Upper lobe of left lung (tissue), 6 donors: ENCODE results near the gene POLA2. TPM values are rescaled to one million over a fixed set of nuclear protein-coding genes. Genes with fewer than 3 reads are reported as not detected.

ENCODE experiments used
- ATAC-seq, 2 donors: fragments of 200-7000 bp; cut with Tn5 transposase; one replicate each; pipeline ENCODE4 v1.9.1; 2022; ENCODE audit warnings: mild to moderate bottlenecking in 2 of 2, moderate library complexity in 2 of 2; ENCODE audit not compliant: low FRiP score in 2 of 2
- DNase-seq, 2 donors: peaks; one replicate each; pipeline ENCODE4 v3.0.0-alpha.2; 2019 to 2020
- H3K27ac ChIP-seq, 4 donors: fragments of 200-600 bp; sonication (generic); one replicate each; pipeline ENCODE4 v1.5.1; 2016 to 2019
- H3K27me3 ChIP-seq, 4 donors: fragments of 200-600 bp; sonication (generic); one replicate each; pipeline ENCODE4 v1.5.1; 2017 to 2019
- H3K36me3 ChIP-seq, 4 donors: fragments of 200-600 bp; sonication (generic); one replicate each; pipeline ENCODE4 v1.5.1; 2016 to 2019
- H3K4me1 ChIP-seq, 4 donors: fragments of 200-600 bp; sonication (generic); one replicate each; pipeline ENCODE4 v1.5.1; 2018 to 2019
- H3K4me3 ChIP-seq, 4 donors: fragments of 200-600 bp; sonication (generic); one replicate each; pipeline ENCODE4 v1.5.1; 2017 to 2019; ENCODE audit warnings: mild to moderate bottlenecking in 2 of 4, moderate library complexity in 1 of 4
- H3K9me3 ChIP-seq, 4 donors: fragments of 200-600 bp; sonication (generic); one replicate each; pipeline ENCODE4 v1.5.1; 2018 to 2019
- EP300 ChIP-seq, 4 donors: sonication (generic); formaldehyde crosslinking; IDR thresholded peaks; one replicate each; pipeline ENCODE4 v1.5.1; 2017; ENCODE audit warnings: antibody characterized with exemption in 4 of 4, control low read depth in 2 of 4
- POLR2A ChIP-seq, 4 donors: fragments of 450-650 bp; IDR thresholded peaks; one replicate each; pipeline ENCODE4 v1.5.1; 2016 to 2017; ENCODE audit warnings: antibody characterized with exemption in 4 of 4, mild to moderate bottlenecking in 2 of 4
- POLR2AphosphoS5 ChIP-seq, 2 donors: sonication (generic); formaldehyde crosslinking; IDR thresholded peaks; one replicate each; pipeline ENCODE4 v1.5.1; 2017; ENCODE audit warnings: antibody characterized with exemption in 2 of 2
- WGBS, 2 donors: methylation state at CpG; one replicate each; pipeline ENCODE4 v1.1.5; 2017 to 2018; 5-methylcytosine and 5-hydroxymethylcytosine counted together
- total RNA-seq, 6 donors: library from RNA; depleted of rRNA in 4 of 6; stranded (reverse); fragments of >200 nt in 4 of 6; gene quantifications; one replicate each; pipeline versions ENCODE4 v1.1.0 to v1.2.1, GENCODE V29; 2016 to 2021
- TF ChIP-seq, protein P1 (sequence below), 6 experiments: fragments of 450-650 bp in 4 of 6; fragments of 200-600 bp in 2 of 6; sonication (generic) in 2 of 6; IDR thresholded peaks; one replicate each; pipeline ENCODE4 v1.5.1; 2016 to 2019; ENCODE audit warnings: antibody characterized with exemption in 6 of 6
- donor health status: DM: no; HTN: no; CAD: no; lungs with moderate emphysema.
- donor health status: DM: no; HTN: yes; CAD: no; lungs with severe emphysema.

Gene POLA2
- total RNA-seq, 6 donors from 2014 or later = 6.0 to 19.9 (median 8.7) TPM

DNA sequence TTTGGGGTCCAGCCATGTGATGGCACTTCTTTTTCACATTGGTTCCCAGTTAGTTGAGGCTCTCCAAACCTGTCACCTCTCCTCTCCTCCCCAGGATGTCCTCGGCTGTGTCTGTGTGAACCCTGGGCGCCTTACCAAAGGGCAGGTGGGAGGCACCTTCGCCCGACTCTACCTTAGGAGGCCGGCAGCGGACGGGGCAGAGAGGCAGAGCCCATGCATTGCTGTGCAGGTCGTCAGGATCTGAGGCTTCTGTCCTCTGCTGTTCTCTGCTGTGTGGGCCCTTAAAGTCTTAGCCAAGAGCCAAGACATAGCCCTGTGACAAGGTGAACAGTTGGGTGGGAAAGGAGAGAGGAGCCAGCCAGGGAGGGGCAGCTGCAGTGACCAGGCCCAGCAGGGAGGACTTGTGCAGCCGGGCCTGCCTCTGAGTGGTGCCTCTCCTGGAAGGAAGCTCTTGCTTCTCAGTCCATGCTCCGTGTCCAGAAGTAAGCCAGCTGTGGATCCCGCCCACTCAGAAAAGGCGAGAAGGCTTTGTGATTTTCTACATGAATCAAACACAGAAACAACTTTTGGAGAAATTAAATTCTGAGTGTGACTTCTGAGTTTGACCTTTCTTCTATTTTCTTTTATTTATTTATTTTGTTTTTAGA is 35.4 kb downstream of the POLA2 start:
- Histone ChIP-seq H3K27ac (peak overlapping the region; percentile 63 to 78 (median 74)), H3K4me3 (no peak overlapping the region), H3K4me1 (peaks cover 23 to 39% (median 29%) of the 10 kb centered on the region in 4 donors)

DNA sequence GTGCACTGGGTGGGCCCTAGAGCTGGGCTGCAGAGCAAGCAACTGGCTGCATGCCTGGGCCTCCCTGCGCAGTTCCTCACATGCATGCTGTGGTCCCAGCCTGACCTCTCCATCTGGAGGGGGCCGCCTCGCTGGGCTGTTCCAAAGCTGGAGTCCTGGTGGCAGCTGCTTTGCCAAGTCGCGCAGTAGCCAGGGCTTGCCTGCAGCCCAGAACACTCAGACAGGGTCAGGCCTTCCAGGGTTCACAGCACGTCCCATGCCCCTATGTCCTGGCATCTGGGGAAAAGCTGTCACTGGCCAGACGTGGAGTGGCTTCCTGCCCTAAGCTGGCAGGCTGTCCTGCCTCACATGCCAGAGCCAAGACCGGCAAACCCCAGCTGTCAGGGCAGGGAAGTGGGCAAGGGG is 36.4 kb downstream of the POLA2 start:
- Histone ChIP-seq H3K27me3 (no peaks in the 10 kb centered on the region), H3K36me3 (peaks cover 6 to 37% (median 22%) of the 10 kb centered on the region in 4 donors), H3K4me3 (no peak overlapping the region), H3K9me3 (no peaks in the 10 kb centered on the region), H3K4me1 (peaks cover 14 to 32% (median 21%) of the 10 kb centered on the region in 4 donors), H3K27ac (peak overlapping the region; percentile 70 to 78 (median 74))
- peak; percentile 43 to 83 for DNase-seq
- 80 to 82% methylated on average over 2 to 3 of the region's 8 CpGs for WGBS, 2 donors
- TF ChIP-seq POLR2A (IDR thresholded peaks at IDR 0.05) (no peak), EP300 (IDR thresholded peaks at IDR 0.05) (peak in 2 of 4 donors; percentile 17 to 30), POLR2AphosphoS5 (IDR thresholded peaks at IDR 0.05) (peak; percentile 69 to 75)
- TF ChIP-seq, protein P1, sequence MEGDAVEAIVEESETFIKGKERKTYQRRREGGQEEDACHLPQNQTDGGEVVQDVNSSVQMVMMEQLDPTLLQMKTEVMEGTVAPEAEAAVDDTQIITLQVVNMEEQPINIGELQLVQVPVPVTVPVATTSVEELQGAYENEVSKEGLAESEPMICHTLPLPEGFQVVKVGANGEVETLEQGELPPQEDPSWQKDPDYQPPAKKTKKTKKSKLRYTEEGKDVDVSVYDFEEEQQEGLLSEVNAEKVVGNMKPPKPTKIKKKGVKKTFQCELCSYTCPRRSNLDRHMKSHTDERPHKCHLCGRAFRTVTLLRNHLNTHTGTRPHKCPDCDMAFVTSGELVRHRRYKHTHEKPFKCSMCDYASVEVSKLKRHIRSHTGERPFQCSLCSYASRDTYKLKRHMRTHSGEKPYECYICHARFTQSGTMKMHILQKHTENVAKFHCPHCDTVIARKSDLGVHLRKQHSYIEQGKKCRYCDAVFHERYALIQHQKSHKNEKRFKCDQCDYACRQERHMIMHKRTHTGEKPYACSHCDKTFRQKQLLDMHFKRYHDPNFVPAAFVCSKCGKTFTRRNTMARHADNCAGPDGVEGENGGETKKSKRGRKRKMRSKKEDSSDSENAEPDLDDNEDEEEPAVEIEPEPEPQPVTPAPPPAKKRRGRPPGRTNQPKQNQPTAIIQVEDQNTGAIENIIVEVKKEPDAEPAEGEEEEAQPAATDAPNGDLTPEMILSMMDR (IDR thresholded peaks at IDR 0.05) = no peak
- ATAC-seq = peak; percentile 66 to 76

More for the DNA sequence above, 35.4 kb downstream of the POLA2 start:
- Histone ChIP-seq H3K27me3 (no peaks in the 10 kb centered on the region), H3K36me3 (peaks cover 6 to 37% (median 22%) of the 10 kb centered on the region in 4 donors), H3K9me3 (no peaks in the 10 kb centered on the region)
- no peak for TF ChIP-seq POLR2A (IDR thresholded peaks at IDR 0.05)
- TF ChIP-seq EP300 (IDR thresholded peaks at IDR 0.05) = no peak
- no peak for TF ChIP-seq POLR2AphosphoS5 (IDR thresholded peaks at IDR 0.05)
- TF ChIP-seq, protein P1 (IDR thresholded peaks at IDR 0.05) = no peak
- DNase-seq = peak in 1 of 2 donors; percentile 51
- no peak for ATAC-seq
- 84 to 85% methylated on average over 9 to 12 of the region's 12 CpGs for WGBS, 2 donors

DNA sequence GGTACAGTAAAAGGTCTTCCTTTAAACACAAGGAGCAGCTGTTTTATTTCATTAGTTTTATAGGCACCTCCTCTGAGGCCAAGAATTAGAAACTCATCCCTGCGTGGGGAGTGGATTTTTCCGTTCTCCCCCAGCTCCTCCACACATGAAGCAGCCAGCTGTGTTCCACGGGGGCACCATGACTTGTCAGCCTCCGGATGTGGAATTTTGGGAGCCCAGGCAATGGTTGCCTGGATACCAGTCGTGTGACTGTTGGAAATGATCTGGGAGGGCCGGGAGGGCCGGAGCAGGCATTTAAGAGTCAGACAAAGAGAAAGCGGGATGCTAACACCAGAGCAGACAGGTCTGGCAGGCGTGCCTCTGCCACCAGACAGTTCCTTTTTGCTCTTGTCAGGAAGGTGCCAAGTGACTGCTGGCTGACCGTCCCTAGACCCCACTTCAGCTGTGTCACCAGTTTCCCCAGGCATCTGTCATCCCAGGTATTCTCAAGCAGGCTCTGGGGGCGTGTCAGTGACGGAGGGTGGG is 37.0 kb downstream of the POLA2 start:
- H3K27ac ChIP-seq = peak overlapping the region; percentile 70 to 78 (median 74)
- H3K9me3 ChIP-seq = no peaks in the 10 kb centered on the region
- peaks cover 6 to 36% (median 22%) of the 10 kb centered on the region in 4 donors for H3K36me3 ChIP-seq
- DNase-seq = no peak
- H3K4me1 ChIP-seq = peaks cover 12 to 27% (median 19%) of the 10 kb centered on the region in 4 donors
- H3K27me3 ChIP-seq = no peaks in the 10 kb centered on the region
- no peak overlapping the region for H3K4me3 ChIP-seq
- TF ChIP-seq, protein P1 (IDR thresholded peaks at IDR 0.05) = no peak
- TF ChIP-seq POLR2AphosphoS5 (IDR thresholded peaks at IDR 0.05) (peak in 1 of 2 donors; percentile 9), POLR2A (IDR thresholded peaks at IDR 0.05) (no peak), EP300 (IDR thresholded peaks at IDR 0.05) (no peak)
- 63 to 82% methylated on average over 5 to 12 of the region's 12 CpGs for WGBS, 2 donors
- ATAC-seq = peak; percentile 27 to 83

DNA sequence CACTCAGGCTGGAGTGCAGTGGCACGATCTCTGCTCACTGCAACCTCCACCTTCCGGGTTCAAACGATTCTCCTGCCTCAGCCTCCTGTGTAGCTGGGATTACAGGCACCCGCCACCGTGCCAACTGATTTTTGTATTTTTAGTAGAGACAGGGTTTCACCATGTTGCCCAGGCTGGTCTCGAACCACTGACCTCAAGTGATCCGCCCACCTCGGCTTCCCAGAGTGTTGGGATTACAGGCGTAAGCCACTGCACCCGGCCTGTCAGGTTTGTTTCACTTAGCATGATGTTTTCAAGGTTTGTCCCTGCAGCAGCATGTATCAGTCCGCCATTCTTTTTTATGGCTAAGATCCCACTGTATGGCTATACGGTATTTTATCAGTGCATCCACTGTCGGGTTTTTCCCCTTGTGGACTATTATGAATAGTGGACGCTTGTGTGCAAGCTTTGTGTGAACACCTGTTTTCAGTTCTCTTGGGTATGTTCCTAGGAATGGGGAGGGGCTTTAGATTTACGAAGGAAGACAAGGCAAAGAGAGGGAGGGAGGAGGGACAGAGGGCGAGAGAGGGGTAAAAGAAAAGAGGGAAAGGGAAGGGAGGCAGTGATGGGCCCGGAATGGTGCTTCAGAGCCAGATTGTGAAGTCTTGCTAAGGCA is 39.0 kb downstream of the POLA2 start:
- 89 to 92% methylated on average over 17 of the region's 17 CpGs for WGBS, 2 donors

More for the DNA sequence above, 39.0 kb downstream of the POLA2 start:
- H3K4me1 ChIP-seq = peaks cover 12 to 28% (median 19%) of the 10 kb centered on the region in 4 donors
- peak overlapping the region in 1 of 4 donors; percentile 40 for H3K27ac ChIP-seq
- no peak for DNase-seq
- H3K36me3 ChIP-seq = peaks cover 2 to 21% (median 11%) of the 10 kb centered on the region in 4 donors
- no peak overlapping the region for H3K4me3 ChIP-seq
- no peaks in the 10 kb centered on the region for H3K9me3 ChIP-seq
- ATAC-seq = no peak
- H3K27me3 ChIP-seq = no peaks in the 10 kb centered on the region
- no peak for TF ChIP-seq POLR2A (IDR thresholded peaks at IDR 0.05)
- no peak for TF ChIP-seq POLR2AphosphoS5 (IDR thresholded peaks at IDR 0.05)
- no peak for TF ChIP-seq EP300 (IDR thresholded peaks at IDR 0.05)
- TF ChIP-seq, protein P1 (IDR thresholded peaks at IDR 0.05) = no peak
